ENCODE data around the gene IL12RB2.

IL12RB2 gene

DNA sequence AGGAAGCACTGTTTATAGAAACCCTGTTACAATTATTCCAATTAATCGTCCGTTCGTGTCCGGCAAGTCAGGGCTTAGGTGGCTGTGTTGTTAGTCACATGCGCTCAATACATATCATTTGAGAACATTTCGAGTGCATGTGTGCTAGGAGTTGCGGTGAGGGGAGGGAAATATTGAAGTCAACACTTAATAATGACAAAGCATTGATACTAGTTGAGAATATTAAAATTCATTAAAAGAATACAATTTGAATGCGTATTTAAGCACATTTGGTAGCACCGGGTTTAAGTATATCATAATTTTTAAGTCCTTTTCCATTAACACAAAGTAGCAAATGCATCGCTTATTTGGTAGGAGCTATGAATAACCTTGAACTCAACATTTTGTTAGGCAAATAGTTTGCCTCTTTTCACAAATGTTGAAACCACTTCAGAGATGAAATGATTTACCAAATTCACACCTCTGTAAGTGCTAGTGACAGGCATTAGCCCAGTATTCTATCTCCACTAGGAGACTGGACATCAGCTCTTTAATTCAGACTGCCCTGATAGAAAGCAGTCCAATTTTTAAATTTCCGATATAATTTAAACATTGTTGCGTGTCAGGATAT lies 123.6 kb downstream of the IL12RB2 start:
- Histone ChIP-seq H3K4me1 (ENCODE audit: control insufficient read depth, low read depth, low read length) (no peaks in the 10 kb centered on the region), H3K56ac (ENCODE audit: low read length) (peak overlapping the region; percentile 93), H3K79me2 (ENCODE audit: control insufficient read depth, insufficient read depth, low read length) (peaks cover 38% of the 10 kb centered on the region), H3K4ac (ENCODE audit: low read depth, low read length) (no peak overlapping the region), H3K4me2 (ENCODE audit: low read length) (peak overlapping the region; percentile 37), H3K23ac (ENCODE audit: low read length) (no peak overlapping the region), H2BK5ac (ENCODE audit: low read length) (no peak overlapping the region), H2BK15ac (replicated peaks; ENCODE audit: low read depth) (no peak overlapping the region), H3K18ac (ENCODE audit: low read length) (no peak overlapping the region), H3K4me3 (ENCODE audit: low read length) (peak overlapping the region; percentile 57), H2BK120ac (ENCODE audit: low read depth, low read length) (no peak overlapping the region), H4K8ac (ENCODE audit: low read depth, low read length) (no peak overlapping the region), H2AK5ac (ENCODE audit: low read length) (no peak overlapping the region), H3K36me3 (ENCODE audit: control insufficient read depth, insufficient read depth, low read length) (no peaks in the 10 kb centered on the region), H3K27me3 (ENCODE audit: insufficient read depth, low read length, poor library complexity) (no peaks in the 10 kb centered on the region), H4K5ac (ENCODE audit: low read length) (no peak overlapping the region), H3K9ac (ENCODE audit: low read length) (peak overlapping the region; percentile 77), H3K79me1 (ENCODE audit: low read length) (no peaks in the 10 kb centered on the region), H3K27ac (ENCODE audit: low read depth, low read length) (no peak overlapping the region)
- WGBS (ENCODE audit: extremely low coverage, insufficient coverage, low lambda C conversion rate) = no CpG with 5 or more reads among the region's 12 CpGs
- no peak for DNase-seq

- H2BK120ac ChIP-seq (ENCODE audit: low read depth, low read length) = no peak overlapping the region
- H3K36me3 ChIP-seq (ENCODE audit: control insufficient read depth, insufficient read depth, low read length) = no peaks in the 10 kb centered on the region
- no peak overlapping the region for H2AK5ac ChIP-seq (ENCODE audit: low read length)
- H3K27ac ChIP-seq (ENCODE audit: low read depth, low read length) = no peak overlapping the region
- DNase-seq = no peak
- no peak overlapping the region for H3K23ac ChIP-seq (ENCODE audit: low read length)
- H2BK15ac ChIP-seq (replicated peaks; ENCODE audit: low read depth) = no peak overlapping the region
- no peaks in the 10 kb centered on the region for H3K79me1 ChIP-seq (ENCODE audit: low read length)
- H3K79me2 ChIP-seq (ENCODE audit: control insufficient read depth, insufficient read depth, low read length) = peaks cover 31% of the 10 kb centered on the region
- H3K18ac ChIP-seq (ENCODE audit: low read length) = no peak overlapping the region
- WGBS (ENCODE audit: extremely low coverage, insufficient coverage, low lambda C conversion rate) = no CpG with 5 or more reads among the region's 8 CpGs
- no peak overlapping the region for H2BK5ac ChIP-seq (ENCODE audit: low read length)
- no peaks in the 10 kb centered on the region for H3K4me1 ChIP-seq (ENCODE audit: control insufficient read depth, low read depth, low read length)
- no peak overlapping the region for H4K8ac ChIP-seq (ENCODE audit: low read depth, low read length)
- no peak overlapping the region for H3K56ac ChIP-seq (ENCODE audit: low read length)
- no peak overlapping the region for H4K5ac ChIP-seq (ENCODE audit: low read length)
- H3K27me3 ChIP-seq (ENCODE audit: insufficient read depth, low read length, poor library complexity) = no peaks in the 10 kb centered on the region
- H3K4ac ChIP-seq (ENCODE audit: low read depth, low read length) = no peak overlapping the region
- H3K4me2 ChIP-seq (ENCODE audit: low read length) = no peak overlapping the region
- H3K9ac ChIP-seq (ENCODE audit: low read length) = peak overlapping the region; percentile 23
- H3K4me3 ChIP-seq (ENCODE audit: low read length) = no peak overlapping the region
Measured at GRCh38 chr1:67431869-67432578, 124.4 kb downstream of the IL12RB2 start.

- Histone ChIP-seq H3K4me1 (ENCODE audit: control insufficient read depth, low read depth, low read length) (no peaks in the 10 kb centered on the region), H3K79me1 (ENCODE audit: low read length) (no peaks in the 10 kb centered on the region), H2BK5ac (ENCODE audit: low read length) (no peak overlapping the region), H3K79me2 (ENCODE audit: control insufficient read depth, insufficient read depth, low read length) (peaks cover 24% of the 10 kb centered on the region), H3K9ac (ENCODE audit: low read length) (no peak overlapping the region), H4K5ac (ENCODE audit: low read length) (no peak overlapping the region), H2BK15ac (replicated peaks; ENCODE audit: low read depth) (no peak overlapping the region), H4K8ac (ENCODE audit: low read depth, low read length) (no peak overlapping the region), H3K36me3 (ENCODE audit: control insufficient read depth, insufficient read depth, low read length) (no peaks in the 10 kb centered on the region), H2BK120ac (ENCODE audit: low read depth, low read length) (no peak overlapping the region), H3K23ac (ENCODE audit: low read length) (no peak overlapping the region), H3K56ac (ENCODE audit: low read length) (no peak overlapping the region), H3K4me2 (ENCODE audit: low read length) (no peak overlapping the region), H3K27me3 (ENCODE audit: insufficient read depth, low read length, poor library complexity) (no peaks in the 10 kb centered on the region), H3K18ac (ENCODE audit: low read length) (no peak overlapping the region), H3K4ac (ENCODE audit: low read depth, low read length) (no peak overlapping the region), H3K27ac (ENCODE audit: low read depth, low read length) (no peak overlapping the region), H2AK5ac (ENCODE audit: low read length) (no peak overlapping the region), H3K4me3 (ENCODE audit: low read length) (no peak overlapping the region)
- no CpG with 5 or more reads among the region's 1 CpG for WGBS (ENCODE audit: extremely low coverage, insufficient coverage, low lambda C conversion rate)
- no peak for DNase-seq
Measured at GRCh38 chr1:67432745-67433144, 125.1 kb downstream of the IL12RB2 start.

DNA sequence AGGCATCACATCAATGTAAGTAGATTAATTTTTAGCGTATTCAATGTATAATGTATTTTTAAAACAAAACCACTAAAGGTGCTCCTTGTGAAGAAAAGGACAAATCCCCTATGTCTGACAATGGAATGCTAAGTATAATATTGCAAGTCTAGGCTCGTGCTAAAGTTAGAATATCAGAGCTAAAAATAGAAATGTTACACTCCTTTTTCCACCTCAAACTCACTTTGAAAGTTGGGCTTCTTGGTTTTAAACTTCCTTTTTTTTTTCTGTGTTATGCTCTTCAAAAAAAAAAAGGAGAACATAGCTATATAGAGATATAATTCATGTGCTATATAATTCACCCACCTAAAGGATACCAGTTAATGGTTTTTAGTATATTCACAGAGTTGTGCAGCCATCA lies 126.2 kb downstream of the IL12RB2 start:
- Histone ChIP-seq H4K5ac (ENCODE audit: low read length) (no peak overlapping the region), H2BK120ac (ENCODE audit: low read depth, low read length) (no peak overlapping the region), H2BK15ac (replicated peaks; ENCODE audit: low read depth) (no peak overlapping the region), H3K79me2 (ENCODE audit: control insufficient read depth, insufficient read depth, low read length) (peaks cover 13% of the 10 kb centered on the region), H4K8ac (ENCODE audit: low read depth, low read length) (no peak overlapping the region), H3K27ac (ENCODE audit: low read depth, low read length) (no peak overlapping the region), H2AK5ac (ENCODE audit: low read length) (no peak overlapping the region), H3K4ac (ENCODE audit: low read depth, low read length) (no peak overlapping the region), H3K56ac (ENCODE audit: low read length) (no peak overlapping the region), H3K4me2 (ENCODE audit: low read length) (no peak overlapping the region), H3K36me3 (ENCODE audit: control insufficient read depth, insufficient read depth, low read length) (no peaks in the 10 kb centered on the region), H3K27me3 (ENCODE audit: insufficient read depth, low read length, poor library complexity) (no peaks in the 10 kb centered on the region), H3K18ac (ENCODE audit: low read length) (no peak overlapping the region), H3K4me1 (ENCODE audit: control insufficient read depth, low read depth, low read length) (no peaks in the 10 kb centered on the region), H3K9ac (ENCODE audit: low read length) (no peak overlapping the region), H3K23ac (ENCODE audit: low read length) (no peak overlapping the region), H2BK5ac (ENCODE audit: low read length) (no peak overlapping the region), H3K4me3 (ENCODE audit: low read length) (no peak overlapping the region), H3K79me1 (ENCODE audit: low read length) (no peaks in the 10 kb centered on the region)
- DNase-seq = no peak
- no CpG with 5 or more reads among the region's 2 CpGs for WGBS (ENCODE audit: extremely low coverage, insufficient coverage, low lambda C conversion rate)

- Histone ChIP-seq H3K27me3 (ENCODE audit: insufficient read depth, low read length, poor library complexity) (no peaks in the 10 kb centered on the region), H3K79me2 (ENCODE audit: control insufficient read depth, insufficient read depth, low read length) (peaks cover 6% of the 10 kb centered on the region), H3K27ac (ENCODE audit: low read depth, low read length) (no peak overlapping the region), H3K36me3 (ENCODE audit: control insufficient read depth, insufficient read depth, low read length) (no peaks in the 10 kb centered on the region), H2AK5ac (ENCODE audit: low read length) (no peak overlapping the region), H3K4me1 (ENCODE audit: control insufficient read depth, low read depth, low read length) (peaks cover 4% of the 10 kb centered on the region), H3K79me1 (ENCODE audit: low read length) (no peaks in the 10 kb centered on the region), H3K23ac (ENCODE audit: low read length) (no peak overlapping the region), H2BK120ac (ENCODE audit: low read depth, low read length) (no peak overlapping the region), H2BK5ac (ENCODE audit: low read length) (no peak overlapping the region), H3K9ac (ENCODE audit: low read length) (no peak overlapping the region), H3K4me3 (ENCODE audit: low read length) (no peak overlapping the region), H2BK15ac (replicated peaks; ENCODE audit: low read depth) (no peak overlapping the region), H3K56ac (ENCODE audit: low read length) (no peak overlapping the region), H4K8ac (ENCODE audit: low read depth, low read length) (no peak overlapping the region), H3K4me2 (ENCODE audit: low read length) (no peak overlapping the region), H3K18ac (ENCODE audit: low read length) (no peak overlapping the region), H3K4ac (ENCODE audit: low read depth, low read length) (no peak overlapping the region), H4K5ac (ENCODE audit: low read length) (no peak overlapping the region)
- DNase-seq = no peak
- no CpG with 5 or more reads among the region's 2 CpGs for WGBS (ENCODE audit: extremely low coverage, insufficient coverage, low lambda C conversion rate)
Measured at GRCh38 chr1:67434491-67434890, 126.8 kb downstream of the IL12RB2 start.
